ENCODE results near the gene HNRNPU.
A peak's percentile ranks its signal among the peaks of the same experiment; 100 is the strongest.

Gene HNRNPU

GRCh38 chr1:244862699-244863490 lies 1.4 kb downstream of the HNRNPU start:
- DNase-seq = peak; percentile 92

GRCh38 chr1:244862354-244862698 lies 2.0 kb downstream of the HNRNPU start:
- DNase-seq = no peak

GRCh38 chr1:244861683-244862082 lies 2.7 kb downstream of the HNRNPU start:
- DNase-seq = no peak

GRCh38 chr1:244860914-244861610 lies 3.3 kb downstream of the HNRNPU start:
- no peak for DNase-seq

GRCh38 chr1:244860078-244860477 lies 4.3 kb downstream of the HNRNPU start:
- DNase-seq = no peak

- no peak for DNase-seq
Observed at GRCh38 chr1:244858357-244858756, 6.0 kb downstream of the HNRNPU start.

- no peak for DNase-seq
Observed at GRCh38 chr1:244857761-244858160, 6.6 kb downstream of the HNRNPU start.

GRCh38 chr1:244854865-244855578 lies 9.3 kb downstream of the HNRNPU start:
- DNase-seq = no peak

GRCh38 chr1:244854166-244854565 lies 10.2 kb downstream of the HNRNPU start:
- no peak for DNase-seq

GRCh38 chr1:244852694-244853093 lies 11.6 kb downstream of the HNRNPU start:
- no peak for DNase-seq

GRCh38 chr1:244851546-244852231 lies 12.7 kb downstream of the HNRNPU start:
- no peak for DNase-seq

GRCh38 chr1:244850896-244851295 lies 13.4 kb downstream of the HNRNPU start:
- no peak for DNase-seq

GRCh38 chr1:244850099-244850852 lies 14.1 kb downstream of the HNRNPU start:
- DNase-seq = no peak

- DNase-seq = no peak
Observed at GRCh38 chr1:244849189-244849866, 15.0 kb downstream of the HNRNPU start.

GRCh38 chr1:244846653-244847052 lies 17.7 kb downstream of the HNRNPU start:
- no peak for DNase-seq

- DNase-seq = no peak
Observed at GRCh38 chr1:244844155-244845121, 19.9 kb downstream of the HNRNPU start.

- no peak for DNase-seq
Observed at GRCh38 chr1:244843148-244843978, 21.0 kb downstream of the HNRNPU start.

GRCh38 chr1:244841273-244841927 lies 22.9 kb downstream of the HNRNPU start:
- DNase-seq = no peak

- DNase-seq = no peak
Observed at GRCh38 chr1:244840219-244840794, 24.0 kb downstream of the HNRNPU start.
